Measurements from ENCODE around the gene LFNG.
A peak's percentile ranks its signal among the peaks of the same experiment; 100 is the strongest.
"Not testable (repeated sequence)": the region's sequence is repeated elsewhere in the genome, so short reads cannot be mapped to it uniquely, and the experiment has no call there.

The LFNG gene

GRCh38 chr7:2527505-2528467 is 8.2 kb downstream of the LFNG start:
- no peak for TF ChIP-seq CTCF (IDR thresholded peaks at IDR 0.05; ENCODE audit: low read depth, low read length)
- Histone ChIP-seq H3K9me3 (no peaks in the 10 kb centered on the region), H3K36me3 (peaks cover 35% of the 10 kb centered on the region), H3K27me3 (no peaks in the 10 kb centered on the region), H3K4me1 (peaks cover 29% of the 10 kb centered on the region), H3K4me3 (ENCODE audit: low read depth, low read length) (no peak overlapping the region)
- peak; percentile 7 for DNase-seq

GRCh38 chr7:2528481-2529095 is 9.0 kb downstream of the LFNG start:
- Histone ChIP-seq H3K27me3 (no peaks in the 10 kb centered on the region), H3K36me3 (peaks cover 35% of the 10 kb centered on the region), H3K4me1 (peaks cover 21% of the 10 kb centered on the region), H3K4me3 (ENCODE audit: low read depth, low read length) (no peak overlapping the region), H3K9me3 (no peaks in the 10 kb centered on the region)
- DNase-seq, result peak; percentile 8
- no peak for TF ChIP-seq CTCF (IDR thresholded peaks at IDR 0.05; ENCODE audit: low read depth, low read length)

GRCh38 chr7:2529161-2530070 is 9.8 kb downstream of the LFNG start:
- no peaks in the 10 kb centered on the region for H3K9me3 ChIP-seq
- H3K36me3 ChIP-seq, result peaks cover 35% of the 10 kb centered on the region
- DNase-seq, result peak; percentile 14
- H3K4me1 ChIP-seq, result peaks cover 13% of the 10 kb centered on the region
- TF ChIP-seq CTCF (IDR thresholded peaks at IDR 0.05; ENCODE audit: low read depth, low read length), result no peak
- H3K27me3 ChIP-seq, result no peaks in the 10 kb centered on the region
- no peak overlapping the region for H3K4me3 ChIP-seq (ENCODE audit: low read depth, low read length)

- H3K9me3 ChIP-seq, result no peaks in the 10 kb centered on the region
- no peak for TF ChIP-seq CTCF (IDR thresholded peaks at IDR 0.05; ENCODE audit: low read depth, low read length)
- H3K4me1 ChIP-seq, result peaks cover 10% of the 10 kb centered on the region
These were observed 10.8 kb downstream of the LFNG start for GRCh38 chr7:2530071-2530987.

GRCh38 chr7:2530994-2531795 is 11.6 kb downstream of the LFNG start:
- H3K27me3 ChIP-seq, H3K4me1 ChIP-seq, H3K9me3 ChIP-seq: not testable (repeated sequence)
- Histone ChIP-seq H3K4me3 (ENCODE audit: low read depth, low read length) (peak overlapping the region; percentile 8; the same call in 1 of the 2 replicates), H3K36me3 (peaks cover 25% of the 10 kb centered on the region)
- peak; percentile 23 for DNase-seq

More at GRCh38 chr7:2530071-2530987, 10.8 kb downstream of the LFNG start:
- peaks cover 34% of the 10 kb centered on the region for H3K36me3 ChIP-seq
- no peaks in the 10 kb centered on the region for H3K27me3 ChIP-seq
- H3K4me3 ChIP-seq (ENCODE audit: low read depth, low read length), result no peak overlapping the region
- DNase-seq, result peak; percentile 18

- H3K4me1 ChIP-seq; H3K27me3 ChIP-seq; H3K4me3 ChIP-seq (ENCODE audit: low read depth, low read length); H3K9me3 ChIP-seq: not testable (repeated sequence)
- H3K36me3 ChIP-seq, result peaks cover 20% of the 10 kb centered on the region
- peak; percentile 20 for DNase-seq
These were observed 12.2 kb downstream of the LFNG start for GRCh38 chr7:2531796-2532110.

DNA sequence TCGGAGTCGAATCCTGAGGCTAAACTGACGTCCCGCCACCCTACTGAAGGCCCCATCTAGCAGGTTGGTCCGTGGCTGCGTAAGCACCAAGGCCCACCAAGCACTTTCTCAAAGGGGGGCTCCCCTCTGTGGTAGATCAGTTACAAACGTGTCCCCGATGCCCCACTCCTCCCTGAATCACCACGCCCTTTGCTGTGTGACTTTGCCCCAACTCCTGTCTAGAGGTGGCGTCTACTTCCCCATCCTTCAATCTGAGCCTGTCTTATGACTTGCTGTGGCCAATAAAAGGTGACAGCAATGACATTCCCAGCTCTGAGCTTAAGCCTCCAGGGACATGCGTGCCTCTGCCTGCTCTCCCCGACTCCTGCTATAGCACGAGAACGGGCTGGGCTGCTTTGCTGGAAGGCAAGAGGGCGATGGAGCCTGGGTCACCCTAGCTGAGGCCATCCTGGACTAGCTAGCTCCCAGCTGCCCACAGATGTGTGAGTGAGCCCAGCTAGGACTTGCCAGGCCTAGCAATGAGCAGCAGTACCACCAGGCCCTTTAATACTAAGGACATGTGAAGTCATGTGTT is 12.7 kb downstream of the LFNG start:
- not testable (repeated sequence) for H3K27me3 ChIP-seq; H3K4me3 ChIP-seq (ENCODE audit: low read depth, low read length); H3K9me3 ChIP-seq; H3K4me1 ChIP-seq; DNase-seq
- peaks cover 16% of the 10 kb centered on the region for H3K36me3 ChIP-seq

- not testable (repeated sequence) for DNase-seq
These were observed 13.2 kb downstream of the LFNG start for GRCh38 chr7:2532816-2533215.

DNA sequence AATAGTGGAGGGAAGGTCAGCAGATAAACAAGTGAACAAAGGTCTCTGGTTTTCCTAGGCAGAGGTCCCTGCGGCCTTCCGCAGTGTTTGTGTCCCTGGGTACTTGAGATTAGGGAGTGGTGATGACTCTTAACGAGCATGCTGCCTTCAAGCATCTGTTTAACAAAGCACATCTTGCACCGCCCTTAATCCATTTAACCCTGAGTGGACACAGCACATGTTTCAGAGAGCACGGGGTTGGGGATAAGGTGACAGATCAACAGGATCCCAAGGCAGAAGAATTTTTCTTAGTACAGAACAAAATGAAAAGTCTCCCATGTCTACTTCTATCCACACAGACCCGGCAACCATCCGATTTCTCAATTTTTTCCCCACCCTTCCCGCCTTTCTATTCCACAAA is 14.0 kb downstream of the LFNG start:
- H3K36me3 ChIP-seq, result peaks cover 22% of the 10 kb centered on the region
- not testable (repeated sequence) for H3K27me3 ChIP-seq; DNase-seq; H3K9me3 ChIP-seq; H3K4me3 ChIP-seq (ENCODE audit: low read depth, low read length); H3K4me1 ChIP-seq

More at GRCh38 chr7:2532816-2533215, 13.2 kb downstream of the LFNG start:
- H3K36me3 ChIP-seq, result peaks cover 19% of the 10 kb centered on the region
- not testable (repeated sequence) for H3K4me3 ChIP-seq (ENCODE audit: low read depth, low read length); H3K27me3 ChIP-seq; H3K9me3 ChIP-seq; H3K4me1 ChIP-seq

All from BE2C (cell line).